OCI-LY3 (cell line): ENCODE results near the gene EDRF1.

Experiments
- CTCF ChIP-seq: fragments of 200-600, 300-600 bp; sonication (generic); IDR thresholded peaks from 2 replicates; pipeline ENCODE4 v1.5.1; 2014; ENCODE audit warnings: antibody characterized with exemption, low read length, low read depth
- EZH2phosphoT487 ChIP-seq: fragments of 200-600 bp; shearing (Covaris generic); IDR thresholded peaks from 2 replicates; pipeline ENCODE4 v1.6.1; 2018; ENCODE audit warnings: antibody characterized with exemption, mixed run types, low read depth

- TF ChIP-seq CTCF (no peak), EZH2phosphoT487 (no peak)
These were observed 20.6 kb downstream of the EDRF1 start for GRCh38 chr10:125739994-125740679.
